Measurements from ENCODE around the gene UBAC1.

The UBAC1 gene

DNA sequence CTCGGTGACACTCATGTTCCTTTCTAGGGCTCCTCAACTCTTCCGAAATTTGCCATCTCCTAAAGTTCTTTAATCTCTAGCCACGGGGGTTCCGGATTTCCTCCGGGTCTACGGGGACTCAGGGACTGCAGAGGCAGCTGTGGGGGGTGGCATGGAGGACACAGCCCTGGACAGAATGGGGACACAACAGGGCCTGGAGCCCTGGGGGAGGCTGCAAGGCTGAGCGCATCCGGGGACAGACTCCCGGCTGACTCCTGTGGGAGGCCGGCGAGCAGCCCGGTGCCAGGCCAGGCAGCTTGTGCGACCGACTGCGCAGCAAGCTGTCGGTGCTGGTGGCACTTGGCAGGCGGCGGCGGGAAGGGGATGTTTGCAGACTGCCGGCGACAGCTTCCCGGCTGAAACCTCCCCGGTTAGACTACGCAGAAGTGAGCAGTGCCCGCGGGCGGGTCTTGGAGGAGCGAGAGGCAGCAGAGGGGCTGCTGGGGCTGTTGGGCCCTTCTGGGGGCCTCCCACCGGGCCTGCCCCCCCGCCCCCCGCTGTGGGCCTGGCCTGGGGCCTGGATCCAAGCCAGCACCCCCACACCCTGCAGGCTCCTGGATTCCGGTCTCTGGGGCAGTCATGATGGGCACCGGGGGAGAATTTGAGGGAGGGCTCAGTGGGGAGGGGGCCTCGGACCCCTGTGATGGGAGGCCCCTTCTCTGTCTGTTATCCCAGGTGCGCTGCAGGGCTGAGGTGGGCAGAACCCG lies 28.7 kb upstream of the UBAC1 start:
- no peak overlapping the region for H3K27ac ChIP-seq (ENCODE audit: insufficient read depth in 1 of 2, low read depth in 1 of 2, low read length in 2 of 2, poor library complexity in 1 of 2, severe bottlenecking in 2 of 2)
- CTCF ChIA-PET: interaction anchor here (0.9 to 6.1 kb wide), 6 partner anchors 9 to 114 kb away, joined by 3 to 43 read pairs (median 4); no protein-coding TSS in a partner anchor
- no peaks in the 10 kb centered on the region for H3K36me3 ChIP-seq (ENCODE audit: control insufficient read depth in 4 of 4, insufficient read depth in 4 of 4, low read length in 3 of 4)
- H3K27me3 ChIP-seq (replicated peaks in 2 of 5; ENCODE audit: control insufficient read depth in 4 of 5, insufficient read depth in 5 of 5, low read length in 4 of 5): no peaks in the 10 kb centered on the region
- H3K4me3 ChIP-seq (ENCODE audit: control insufficient read depth in 1 of 7, extremely low read depth in 1 of 7, insufficient read depth in 4 of 7, low read depth in 2 of 7, low read length in 6 of 7): peak overlapping the region in 3 of 7 experiments; percentile 44 to 57 (median 48)
- H3K4me1 ChIP-seq (ENCODE audit: control extremely low read depth in 1 of 4, control insufficient read depth in 4 of 4, insufficient read depth in 4 of 4, low read length in 3 of 4): peaks cover 0 to 72% (median 59%) of the 10 kb centered on the region in 4 experiments
- peak; percentile 54 to 80 (median 73) for DNase-seq
- 12% methylated on average over 26 of the region's 36 CpGs for WGBS (ENCODE audit: insufficient coverage)
- POLR2A ChIA-PET: interaction anchor here (1.4 to 1.6 kb wide), 2 partner anchors 10 to 20 kb away, joined by 5 read pairs; no protein-coding TSS in a partner anchor
- H3K9me3 ChIP-seq (ENCODE audit: control extremely low read depth in 1 of 5, control insufficient read depth in 4 of 5, insufficient read depth in 2 of 5, low read depth in 1 of 5, low read length in 4 of 5): no peaks in the 10 kb centered on the region

DNA sequence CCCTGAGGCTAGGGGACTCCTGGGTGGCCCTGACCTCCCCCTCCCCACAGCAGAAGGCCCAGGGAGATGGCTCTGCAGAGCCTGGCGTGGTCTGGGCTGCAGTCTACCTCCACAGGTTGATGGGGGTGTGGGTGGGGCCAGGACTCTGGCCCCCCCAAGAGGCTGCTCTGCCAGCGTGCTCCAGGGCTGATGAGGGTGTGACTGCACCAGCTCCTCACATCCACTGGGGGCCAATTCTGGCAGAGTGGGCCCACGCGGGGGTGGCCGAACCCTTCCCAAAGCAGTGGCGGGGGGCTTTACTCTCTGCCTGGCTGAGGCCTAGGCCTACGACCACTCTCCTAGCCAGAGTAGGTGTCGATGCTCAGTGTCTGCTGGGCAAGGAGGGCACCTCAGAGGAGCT lies 28.0 kb upstream of the UBAC1 start:
- Histone ChIP-seq H3K36me3 (ENCODE audit: control insufficient read depth in 4 of 4, insufficient read depth in 4 of 4, low read length in 3 of 4) (no peaks in the 10 kb centered on the region), H3K4me3 (ENCODE audit: control insufficient read depth in 1 of 7, extremely low read depth in 1 of 7, insufficient read depth in 4 of 7, low read depth in 2 of 7, low read length in 6 of 7) (peak overlapping the region in 1 of 7 experiments; percentile 57), H3K27ac (ENCODE audit: insufficient read depth in 1 of 2, low read depth in 1 of 2, low read length in 2 of 2, poor library complexity in 1 of 2, severe bottlenecking in 2 of 2) (no peak overlapping the region), H3K9me3 (ENCODE audit: control extremely low read depth in 1 of 5, control insufficient read depth in 4 of 5, insufficient read depth in 2 of 5, low read depth in 1 of 5, low read length in 4 of 5) (no peaks in the 10 kb centered on the region), H3K27me3 (replicated peaks in 2 of 5; ENCODE audit: control insufficient read depth in 4 of 5, insufficient read depth in 5 of 5, low read length in 4 of 5) (no peaks in the 10 kb centered on the region), H3K4me1 (ENCODE audit: control extremely low read depth in 1 of 4, control insufficient read depth in 4 of 4, insufficient read depth in 4 of 4, low read length in 3 of 4) (peaks cover 0 to 72% (median 53%) of the 10 kb centered on the region in 4 experiments)
- peak in 1 of 3 donors; percentile 26 for DNase-seq
- POLR2A ChIA-PET: interaction anchor here (1.4 to 1.6 kb wide), 2 partner anchors 9 to 20 kb away, joined by 5 read pairs; no protein-coding TSS in a partner anchor
- CTCF ChIA-PET: interaction anchor here (0.9 to 6.1 kb wide), 6 partner anchors 9 to 115 kb away, joined by 3 to 43 read pairs (median 4); no protein-coding TSS in a partner anchor
- 85% methylated on average over 7 of the region's 8 CpGs for WGBS (ENCODE audit: insufficient coverage)

DNA sequence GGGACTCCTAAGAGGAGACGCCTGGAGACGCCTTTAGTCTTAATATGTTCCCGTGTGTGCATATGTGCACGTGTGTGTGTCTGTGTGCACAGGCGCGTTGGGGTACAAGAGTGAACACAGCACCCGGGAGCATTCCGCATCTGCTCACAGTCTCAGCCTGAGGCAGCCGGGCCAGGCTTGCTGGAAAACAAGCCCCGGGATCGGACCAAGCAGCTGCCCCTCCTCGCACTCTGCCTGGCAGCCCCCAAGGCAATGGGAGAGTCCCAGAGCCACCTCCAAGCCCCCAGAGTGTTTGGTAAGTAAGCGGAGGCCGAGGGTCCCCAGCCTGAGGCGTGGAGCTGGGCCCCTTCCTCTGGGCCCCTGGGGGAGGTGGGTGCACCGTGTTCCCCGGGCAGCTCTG lies 27.3 kb upstream of the UBAC1 start:
- H3K27me3 ChIP-seq (replicated peaks in 2 of 5; ENCODE audit: control insufficient read depth in 4 of 5, insufficient read depth in 5 of 5, low read length in 4 of 5): no peaks in the 10 kb centered on the region
- ChIA-PET POLR2A (no interaction called here), CTCF (interaction anchor here (1.0 to 6.1 kb wide), 3 partner anchors 9 to 20 kb away, joined by 3 to 43 read pairs (median 13); no protein-coding TSS in a partner anchor)
- H3K27ac ChIP-seq (ENCODE audit: insufficient read depth in 1 of 2, low read depth in 1 of 2, low read length in 2 of 2, poor library complexity in 1 of 2, severe bottlenecking in 2 of 2): no peak overlapping the region
- DNase-seq: no peak
- no peaks in the 10 kb centered on the region for H3K36me3 ChIP-seq (ENCODE audit: control insufficient read depth in 4 of 4, insufficient read depth in 4 of 4, low read length in 3 of 4)
- 97% methylated on average over 12 of the region's 17 CpGs for WGBS (ENCODE audit: insufficient coverage)
- H3K9me3 ChIP-seq (ENCODE audit: control extremely low read depth in 1 of 5, control insufficient read depth in 4 of 5, insufficient read depth in 2 of 5, low read depth in 1 of 5, low read length in 4 of 5): no peaks in the 10 kb centered on the region
- H3K4me3 ChIP-seq (ENCODE audit: control insufficient read depth in 1 of 7, extremely low read depth in 1 of 7, insufficient read depth in 4 of 7, low read depth in 2 of 7, low read length in 6 of 7): no peak overlapping the region
- peaks cover 0 to 67% (median 46%) of the 10 kb centered on the region in 4 experiments for H3K4me1 ChIP-seq (ENCODE audit: control extremely low read depth in 1 of 4, control insufficient read depth in 4 of 4, insufficient read depth in 4 of 4, low read length in 3 of 4)

DNA sequence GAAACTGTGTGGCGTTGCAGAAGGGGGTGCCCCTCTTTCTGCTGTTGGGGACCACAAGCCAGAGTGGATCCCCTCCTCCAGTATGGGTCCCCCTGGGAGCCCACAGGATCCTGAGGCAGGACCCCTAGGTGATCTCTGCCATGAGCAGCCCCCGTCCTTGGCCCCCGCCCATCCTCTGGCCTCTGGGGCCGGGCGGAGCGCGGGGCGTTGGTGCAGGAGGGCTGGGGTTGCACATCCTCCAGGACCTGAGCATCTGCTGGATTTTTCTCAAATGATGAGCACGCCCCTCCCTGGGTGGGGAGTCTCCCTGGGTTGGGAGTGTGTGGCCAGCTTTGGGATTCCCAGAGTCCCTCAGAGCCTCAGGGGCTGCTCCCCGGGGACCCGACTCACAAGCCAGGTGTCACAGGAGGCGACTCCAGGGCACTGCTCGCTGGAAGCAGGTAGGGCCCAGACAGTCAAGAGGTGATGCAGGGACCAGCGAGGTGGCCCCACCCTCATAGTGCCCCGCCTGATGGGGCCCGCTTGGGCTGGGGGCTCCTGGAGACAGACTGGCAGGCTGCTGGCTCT lies 26.7 kb upstream of the UBAC1 start:
- H3K36me3 ChIP-seq (ENCODE audit: control insufficient read depth in 4 of 4, insufficient read depth in 4 of 4, low read length in 3 of 4): no peaks in the 10 kb centered on the region
- no peak overlapping the region for H3K27ac ChIP-seq (ENCODE audit: insufficient read depth in 1 of 2, low read depth in 1 of 2, low read length in 2 of 2, poor library complexity in 1 of 2, severe bottlenecking in 2 of 2)
- DNase-seq: no peak
- POLR2A ChIA-PET: no interaction called here
- H3K4me3 ChIP-seq (ENCODE audit: control insufficient read depth in 1 of 7, extremely low read depth in 1 of 7, insufficient read depth in 4 of 7, low read depth in 2 of 7, low read length in 6 of 7): no peak overlapping the region
- H3K4me1 ChIP-seq (ENCODE audit: control extremely low read depth in 1 of 4, control insufficient read depth in 4 of 4, insufficient read depth in 4 of 4, low read length in 3 of 4): peaks cover 0 to 62% (median 40%) of the 10 kb centered on the region in 4 experiments
- no peaks in the 10 kb centered on the region for H3K9me3 ChIP-seq (ENCODE audit: control extremely low read depth in 1 of 5, control insufficient read depth in 4 of 5, insufficient read depth in 2 of 5, low read depth in 1 of 5, low read length in 4 of 5)
- 98% methylated on average over 15 of the region's 16 CpGs for WGBS (ENCODE audit: insufficient coverage)
- no peaks in the 10 kb centered on the region for H3K27me3 ChIP-seq (replicated peaks in 2 of 5; ENCODE audit: control insufficient read depth in 4 of 5, insufficient read depth in 5 of 5, low read length in 4 of 5)
- CTCF ChIA-PET: interaction anchor here (0.8 to 6.1 kb wide), 5 partner anchors 8 to 121 kb away, joined by 3 to 43 read pairs (median 3); no protein-coding TSS in a partner anchor

DNA sequence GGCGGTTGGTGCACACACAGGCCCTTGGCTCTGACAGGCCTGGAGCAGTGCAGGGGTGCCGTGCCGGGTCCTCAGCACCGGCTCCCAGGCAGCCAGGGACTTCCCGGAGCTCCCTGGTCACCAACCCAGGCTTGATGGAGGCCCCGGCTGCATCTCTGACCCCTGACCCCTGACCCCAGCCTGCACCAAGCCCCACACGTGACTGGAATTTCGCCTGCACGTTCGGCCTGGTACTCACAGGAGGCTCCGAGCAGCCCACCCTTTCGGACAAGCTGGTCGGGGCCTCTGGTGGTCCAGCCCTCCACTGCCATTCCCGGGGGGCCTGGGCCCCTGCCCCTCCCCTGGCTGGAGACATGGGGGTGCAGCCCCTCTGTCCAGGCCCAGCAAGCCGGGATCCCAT lies 25.4 kb upstream of the UBAC1 start:
- POLR2A ChIA-PET: no interaction called here
- WGBS (ENCODE audit: insufficient coverage): 97% methylated on average over 14 of the region's 15 CpGs
- no peaks in the 10 kb centered on the region for H3K27me3 ChIP-seq (replicated peaks in 2 of 5; ENCODE audit: control insufficient read depth in 4 of 5, insufficient read depth in 5 of 5, low read length in 4 of 5)

DNA sequence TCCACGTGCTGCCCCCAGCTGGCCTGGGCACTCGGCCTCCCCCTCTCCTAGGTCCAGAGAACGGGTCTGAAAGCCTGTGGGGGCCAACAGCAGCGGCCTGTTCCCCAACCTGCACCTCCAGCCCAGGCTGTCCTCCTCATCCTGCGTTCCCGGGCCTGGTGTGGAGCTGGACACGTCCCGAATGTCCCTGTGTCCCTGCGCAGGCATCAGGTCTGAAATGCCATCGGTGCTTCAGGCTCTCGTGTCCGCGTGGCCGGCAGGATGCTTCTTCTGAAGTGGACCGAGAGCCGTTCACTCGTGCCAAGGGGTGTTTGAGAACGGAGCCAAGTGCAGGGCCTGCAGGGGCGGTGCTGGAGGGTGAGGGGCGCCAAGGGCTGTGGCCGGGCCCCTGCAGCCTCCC lies 24.7 kb upstream of the UBAC1 start:
- Histone ChIP-seq H3K27me3 (replicated peaks in 2 of 5; ENCODE audit: control insufficient read depth in 4 of 5, insufficient read depth in 5 of 5, low read length in 4 of 5) (no peaks in the 10 kb centered on the region), H3K4me3 (ENCODE audit: control insufficient read depth in 1 of 7, extremely low read depth in 1 of 7, insufficient read depth in 4 of 7, low read depth in 2 of 7, low read length in 6 of 7) (no peak overlapping the region), H3K4me1 (ENCODE audit: control extremely low read depth in 1 of 4, control insufficient read depth in 4 of 4, insufficient read depth in 4 of 4, low read length in 3 of 4) (peaks cover 0 to 42% (median 21%) of the 10 kb centered on the region in 4 experiments), H3K36me3 (ENCODE audit: control insufficient read depth in 4 of 4, insufficient read depth in 4 of 4, low read length in 3 of 4) (no peaks in the 10 kb centered on the region), H3K27ac (ENCODE audit: insufficient read depth in 1 of 2, low read depth in 1 of 2, low read length in 2 of 2, poor library complexity in 1 of 2, severe bottlenecking in 2 of 2) (no peak overlapping the region), H3K9me3 (ENCODE audit: control extremely low read depth in 1 of 5, control insufficient read depth in 4 of 5, insufficient read depth in 2 of 5, low read depth in 1 of 5, low read length in 4 of 5) (no peaks in the 10 kb centered on the region)
- POLR2A ChIA-PET: no interaction called here
- 95% methylated on average over 18 of the region's 21 CpGs for WGBS (ENCODE audit: insufficient coverage)
- CTCF ChIA-PET: interaction anchor here (6.1 kb wide), 1 partner anchor 17 kb away, joined by 43 read pairs; no protein-coding TSS in a partner anchor
- DNase-seq: no peak

More for the DNA sequence above, 25.4 kb upstream of the UBAC1 start:
- Histone ChIP-seq H3K36me3 (ENCODE audit: control insufficient read depth in 4 of 4, insufficient read depth in 4 of 4, low read length in 3 of 4) (no peaks in the 10 kb centered on the region), H3K4me3 (ENCODE audit: control insufficient read depth in 1 of 7, extremely low read depth in 1 of 7, insufficient read depth in 4 of 7, low read depth in 2 of 7, low read length in 6 of 7) (no peak overlapping the region), H3K9me3 (ENCODE audit: control extremely low read depth in 1 of 5, control insufficient read depth in 4 of 5, insufficient read depth in 2 of 5, low read depth in 1 of 5, low read length in 4 of 5) (no peaks in the 10 kb centered on the region), H3K27ac (ENCODE audit: insufficient read depth in 1 of 2, low read depth in 1 of 2, low read length in 2 of 2, poor library complexity in 1 of 2, severe bottlenecking in 2 of 2) (no peak overlapping the region), H3K4me1 (ENCODE audit: control extremely low read depth in 1 of 4, control insufficient read depth in 4 of 4, insufficient read depth in 4 of 4, low read length in 3 of 4) (peaks cover 0 to 48% (median 27%) of the 10 kb centered on the region in 4 experiments)
- CTCF ChIA-PET: interaction anchor here (1.0 to 6.1 kb wide), 2 partner anchors 11 to 18 kb away, joined by 3 to 43 read pairs; no protein-coding TSS in a partner anchor
- DNase-seq: no peak

DNA sequence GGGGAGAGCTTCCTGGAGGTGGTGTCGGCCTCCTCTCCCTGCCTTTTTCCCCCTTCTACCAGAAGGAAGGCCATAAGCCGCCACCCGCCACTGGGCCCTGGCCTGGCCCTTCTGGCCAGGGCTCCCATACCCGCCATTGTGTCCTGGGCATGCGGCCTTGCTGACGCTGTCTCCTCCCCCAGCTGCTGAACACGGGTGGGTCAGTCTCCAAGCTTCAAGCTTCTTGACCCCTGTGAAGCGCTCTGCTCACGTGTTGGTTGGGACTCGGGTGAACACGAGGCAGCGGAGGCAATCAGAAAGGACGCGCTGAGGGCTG lies 24.2 kb upstream of the UBAC1 start:
- DNase-seq: no peak
- peaks cover 0 to 42% (median 20%) of the 10 kb centered on the region in 4 experiments for H3K4me1 ChIP-seq (ENCODE audit: control extremely low read depth in 1 of 4, control insufficient read depth in 4 of 4, insufficient read depth in 4 of 4, low read length in 3 of 4)
- ChIA-PET CTCF (interaction anchor here (6.1 kb wide), 1 partner anchor 17 kb away, joined by 43 read pairs; no protein-coding TSS in a partner anchor), POLR2A (no interaction called here)
- H3K27ac ChIP-seq (ENCODE audit: insufficient read depth in 1 of 2, low read depth in 1 of 2, low read length in 2 of 2, poor library complexity in 1 of 2, severe bottlenecking in 2 of 2): no peak overlapping the region
- 96% methylated on average over 12 of the region's 14 CpGs for WGBS (ENCODE audit: insufficient coverage)
- H3K36me3 ChIP-seq (ENCODE audit: control insufficient read depth in 4 of 4, insufficient read depth in 4 of 4, low read length in 3 of 4): no peaks in the 10 kb centered on the region
- no peaks in the 10 kb centered on the region for H3K27me3 ChIP-seq (replicated peaks in 2 of 5; ENCODE audit: control insufficient read depth in 4 of 5, insufficient read depth in 5 of 5, low read length in 4 of 5)
- H3K9me3 ChIP-seq (ENCODE audit: control extremely low read depth in 1 of 5, control insufficient read depth in 4 of 5, insufficient read depth in 2 of 5, low read depth in 1 of 5, low read length in 4 of 5): no peaks in the 10 kb centered on the region
- H3K4me3 ChIP-seq (ENCODE audit: control insufficient read depth in 1 of 7, extremely low read depth in 1 of 7, insufficient read depth in 4 of 7, low read depth in 2 of 7, low read length in 6 of 7): no peak overlapping the region

Measured in common myeloid progenitor, CD34-positive (primary cell).